NK-92 treated with Interleukin-12 subunit alpha and Interleukin-12 subunit beta, amount 100 ng/mL, for 24 hours (cell line): ENCODE results near the gene RNF14.

Experiments
- DNase-seq: peaks from one replicate; lab custom pipeline; 2025; lab: John Stamatoyannopoulos, UW

Gene RNF14

GRCh38 chr5:141978389-141978788 is 9.5 kb downstream of the RNF14 start:
- DNase-seq = no peak

GRCh38 chr5:141982626-141983025 is 13.7 kb downstream of the RNF14 start:
- no peak for DNase-seq

GRCh38 chr5:141986072-141986471 is 17.2 kb downstream of the RNF14 start:
- no peak for DNase-seq

- DNase-seq = no peak
Observed at GRCh38 chr5:141989720-141990119, 20.8 kb downstream of the RNF14 start.

GRCh38 chr5:141992349-141992963 is 23.6 kb downstream of the RNF14 start:
- DNase-seq = peak; percentile 18

- no peak for DNase-seq
Observed at GRCh38 chr5:141994511-141995136, 25.7 kb downstream of the RNF14 start.

- no peak for DNase-seq
Observed at GRCh38 chr5:141995656-141996055, 26.8 kb downstream of the RNF14 start.

- DNase-seq = no peak
Observed at GRCh38 chr5:141997358-141997960, 28.6 kb downstream of the RNF14 start.

- no peak for DNase-seq
Observed at GRCh38 chr5:142000173-142000572, 31.3 kb downstream of the RNF14 start.

- DNase-seq = no peak
Observed at GRCh38 chr5:142000704-142001484, 32.0 kb downstream of the RNF14 start.

GRCh38 chr5:142003266-142003800 is 34.4 kb downstream of the RNF14 start:
- DNase-seq = no peak

GRCh38 chr5:142006363-142007236 is 37.7 kb downstream of the RNF14 start:
- DNase-seq = no peak

GRCh38 chr5:142007237-142007544 is 38.3 kb downstream of the RNF14 start:
- DNase-seq = peak; percentile 26

GRCh38 chr5:142008813-142009212 is 39.9 kb downstream of the RNF14 start:
- no peak for DNase-seq

GRCh38 chr5:142009886-142010285 is 41.0 kb downstream of the RNF14 start:
- no peak for DNase-seq

- no peak for DNase-seq
Observed at GRCh38 chr5:142011572-142012185, 42.8 kb downstream of the RNF14 start.

GRCh38 chr5:142012186-142012785 is 43.4 kb downstream of the RNF14 start:
- no peak for DNase-seq

- no peak for DNase-seq
Observed at GRCh38 chr5:142012792-142013388, 44.0 kb downstream of the RNF14 start, which contains the start of gene GNPDA1. Gene GNPDA1, minus strand, starts transcription at chr5:142013027. Its CDS starts 992 bp downstream, at chr5:142012035.

GRCh38 chr5:142013734-142014521 is 45.0 kb downstream of the RNF14 start:
- no peak for DNase-seq
